Spleen (tissue), 11 donors: Measurements from ENCODE around the gene MPHOSPH6. TPM values are rescaled to one million over a fixed set of nuclear protein-coding genes. Genes with fewer than 3 reads are reported as not detected.

Source experiments
- DNase-seq: peaks from one replicate; pipeline ENCODE4 v3.0.0-alpha.2; 2020
- H3K27ac ChIP-seq, 8 donors: fragments of 200-600 bp; sonication (generic) in 7 of 8; 1 replicate in 4 of 8; 2 replicates in 4 of 8; pipeline versions ENCODE4 v1.5.0 to v1.8.0; 2016 to 2021; ENCODE audit warnings: inconsistent platforms in 4 of 8, mild to moderate bottlenecking in 4 of 8, moderate library complexity in 1 of 8
- H3K27me3 ChIP-seq, 7 donors: fragments of 200-600 bp; sonication (generic) in 6 of 7; replicated peaks in 1 of 7; 1 replicate in 4 of 7; 2 replicates in 3 of 7; pipeline versions ENCODE4 v1.5.0 to v1.8.0; 2016 to 2021; ENCODE audit warnings: inconsistent platforms in 3 of 7, mild to moderate bottlenecking in 1 of 7
- H3K36me3 ChIP-seq, 6 donors: fragments of 200-600 bp; sonication (generic) in 5 of 6; 1 replicate in 4 of 6; 2 replicates in 2 of 6; pipeline versions ENCODE4 v1.5.0 to v1.8.0; 2016 to 2021; ENCODE audit warnings: inconsistent platforms in 2 of 6
- H3K4me1 ChIP-seq, 6 donors: fragments of 200-600 bp; sonication (generic) in 5 of 6; 1 replicate in 3 of 6; 2 replicates in 3 of 6; pipeline versions ENCODE4 v1.5.0 to v1.8.0; 2016 to 2021; ENCODE audit warnings: inconsistent platforms in 3 of 6
- H3K4me3 ChIP-seq, 8 donors: fragments of 200-600 bp; sonication (generic) in 7 of 8; 1 replicate in 4 of 8; 2 replicates in 4 of 8; pipeline versions ENCODE4 v1.5.0 to v1.8.0; 2016 to 2021; ENCODE audit warnings: inconsistent platforms in 4 of 8, mild to moderate bottlenecking in 4 of 8, moderate library complexity in 2 of 8
- H3K9me3 ChIP-seq, 8 donors: fragments of 200-600 bp; sonication (generic) in 7 of 8; 1 replicate in 4 of 8; 2 replicates in 4 of 8; pipeline versions ENCODE4 v1.5.0 to v1.8.0; 2016 to 2021; ENCODE audit warnings: inconsistent platforms in 4 of 8
- CTCF ChIP-seq, 11 experiments: fragments of 200-600 bp in 7 of 11; fragments of 450-650 bp in 4 of 11; sonication (generic) in 4 of 11; IDR thresholded peaks in 8 of 11; conservative IDR thresholded peaks in 3 of 11; 1 replicate in 7 of 11; 2 replicates in 4 of 11; pipeline versions ENCODE4 v1.4.0 to v1.8.0; 2016 to 2021; ENCODE audit warnings: antibody characterized with exemption in 11 of 11, inconsistent platforms in 4 of 11, mild to moderate bottlenecking in 1 of 11
- POLR2A ChIP-seq, 3 donors: fragments of 450-650 bp; IDR thresholded peaks; one replicate each; pipeline ENCODE4 v1.5.1; 2017; ENCODE audit warnings: antibody characterized with exemption in 3 of 3, mild to moderate bottlenecking in 1 of 3
- POLR2AphosphoS5 ChIP-seq, 3 donors: sonication (generic); formaldehyde crosslinking; IDR thresholded peaks; one replicate each; pipeline ENCODE4 v1.5.1; 2017; ENCODE audit warnings: antibody characterized with exemption in 3 of 3
- WGBS, 5 donors: extraction: QIAGEN DNeasy Blood & Tissue Kit in 3 of 5; methylation state at CpG; one replicate each; pipeline versions ENCODE4 v1.1.5 to v1.1.7; 2013 to 2018; 5-methylcytosine and 5-hydroxymethylcytosine counted together
- intact Hi-C: fragments of 100-400 bp; cut with DNase I; formaldehyde crosslinking; loops from one replicate; pipeline ENCODE4 v1.15.0; 2023; ENCODE audit warnings: low total_unique reads
- polyA plus RNA-seq, 3 donors: library from polyadenylated mRNA; stranded (reverse); fragments of 200-250 nt; gene quantifications; one replicate each; pipeline ENCODE4 v1.2.1, GENCODE V29; 2013
- total RNA-seq, 7 donors: library from RNA; depleted of rRNA in 3 of 7; stranded (reverse); fragments of >200 nt in 3 of 7; fragmentation: NEBNext Ultra II Directional in 4 of 7; extraction: Animal tissue kit (Norgen Biotek cat#: 25700) in 4 of 7; gene quantifications; one replicate each; pipeline versions ENCODE4 v1.1.0 to v1.2.1, GENCODE V29; 2016 to 2021
- donor health status: healthy with polysubstance abuse.
- donor health status: DM: no; HTN: no; CAD: no; lungs with moderate emphysema.
- donor health status: DM: no; HTN: no; CAD: no.
- donor health status: Bipolar disorder and iron deficiency.
- donor health status: healthy.
- donor health status: DM: no; HTN: no; CAD: no.
- donor health status: DM: yes; HTN: yes; CAD: no.

Gene MPHOSPH6
- total and polyA plus RNA-seq, 10 donors, result 13.7 to 56.8 (median 22.9) TPM

- H3K9me3 ChIP-seq, result no peaks in the 10 kb centered on the region
- no peak overlapping the region for H3K27ac ChIP-seq
- TF ChIP-seq POLR2A (IDR thresholded peaks at IDR 0.05) (no peak), CTCF (IDR thresholded peaks at IDR 0.05 in 8 of 11, conservative IDR thresholded peaks at IDR 0.05 in 3 of 11) (no peak), POLR2AphosphoS5 (IDR thresholded peaks at IDR 0.05) (no peak)
- H3K4me1 ChIP-seq, result no peaks in the 10 kb centered on the region
- intact Hi-C loops, result no loop called here
- no peak overlapping the region for H3K4me3 ChIP-seq
- H3K36me3 ChIP-seq, result no peaks in the 10 kb centered on the region
- 90 to 96% (median 92%) methylated on average over 3 of the region's 3 CpGs for WGBS, 5 donors
- no peak for DNase-seq
- peaks cover 0 to 76% (median 8%) of the 10 kb centered on the region in 7 donors for H3K27me3 ChIP-seq
Observed at GRCh38 chr16:82176204-82176603, 6.2 kb upstream of the MPHOSPH6 start.

GRCh38 chr16:82175627-82176026 lies 5.6 kb upstream of the MPHOSPH6 start:
- intact Hi-C loops, result no loop called here
- Histone ChIP-seq H3K27me3 (peaks cover 0 to 81% (median 10%) of the 10 kb centered on the region in 7 donors), H3K4me1 (peaks cover 0 to 2% (median under 1%) of the 10 kb centered on the region in 6 donors), H3K4me3 (no peak overlapping the region), H3K27ac (no peak overlapping the region), H3K36me3 (no peaks in the 10 kb centered on the region), H3K9me3 (no peaks in the 10 kb centered on the region)
- no peak for DNase-seq
- TF ChIP-seq POLR2AphosphoS5 (IDR thresholded peaks at IDR 0.05) (no peak), CTCF (IDR thresholded peaks at IDR 0.05 in 8 of 11, conservative IDR thresholded peaks at IDR 0.05 in 3 of 11) (no peak), POLR2A (IDR thresholded peaks at IDR 0.05) (no peak)
- WGBS, 5 donors, result 52 to 73% (median 55%) methylated on average over 4 of the region's 4 CpGs

- DNase-seq, result peak; percentile 60
- intact Hi-C loops, result no loop called here
- peaks cover 0 to 24% (median 10%) of the 10 kb centered on the region in 7 donors for H3K27me3 ChIP-seq
- peaks cover 0 to 52% (median 17%) of the 10 kb centered on the region in 6 donors for H3K36me3 ChIP-seq
- no peak overlapping the region for H3K4me3 ChIP-seq
- no peak overlapping the region for H3K27ac ChIP-seq
- peaks cover 0 to 6% (median 0%) of the 10 kb centered on the region in 8 donors for H3K9me3 ChIP-seq
- WGBS, 5 donors, result 86 to 98% (median 93%) methylated on average over 5 of the region's 5 CpGs
- TF ChIP-seq CTCF (IDR thresholded peaks at IDR 0.05 in 8 of 11, conservative IDR thresholded peaks at IDR 0.05 in 3 of 11) (no peak), POLR2A (IDR thresholded peaks at IDR 0.05) (no peak), POLR2AphosphoS5 (IDR thresholded peaks at IDR 0.05) (no peak)
- peaks cover 12 to 29% (median 17%) of the 10 kb centered on the region in 6 donors for H3K4me1 ChIP-seq
Observed at GRCh38 chr16:82167670-82168069, 2.4 kb downstream of the MPHOSPH6 start.

- WGBS, 5 donors, result 79 to 89% (median 85%) methylated on average over 6 of the region's 6 CpGs
- Histone ChIP-seq H3K9me3 (no peaks in the 10 kb centered on the region), H3K4me3 (no peak overlapping the region), H3K27ac (no peak overlapping the region), H3K4me1 (peaks cover 0 to 17% (median 5%) of the 10 kb centered on the region in 6 donors), H3K36me3 (peaks cover 3 to 74% (median 43%) of the 10 kb centered on the region in 6 donors), H3K27me3 (no peaks in the 10 kb centered on the region)
- intact Hi-C loops, result no loop called here
- DNase-seq, result no peak
- TF ChIP-seq POLR2A (IDR thresholded peaks at IDR 0.05) (no peak), CTCF (IDR thresholded peaks at IDR 0.05 in 8 of 11, conservative IDR thresholded peaks at IDR 0.05 in 3 of 11) (no peak), POLR2AphosphoS5 (IDR thresholded peaks at IDR 0.05) (no peak)
Observed at GRCh38 chr16:82160226-82160625, 9.8 kb downstream of the MPHOSPH6 start.
